OCI-LY3 (cell line): Measurements from ENCODE around the gene TBC1D5.

ENCODE experiments used
- EZH2phosphoT487 ChIP-seq: fragments of 200-600 bp; shearing (Covaris generic); IDR thresholded peaks from 2 replicates; pipeline ENCODE4 v1.6.1; 2018; ENCODE audit warnings: antibody characterized with exemption, mixed run types, low read depth
- TF ChIP-seq, protein P1 (sequence below): fragments of 200-600, 300-600 bp; sonication (generic); IDR thresholded peaks from 2 replicates; pipeline ENCODE4 v1.5.1; 2014; ENCODE audit warnings: antibody characterized with exemption, low read length, low read depth

DNA sequence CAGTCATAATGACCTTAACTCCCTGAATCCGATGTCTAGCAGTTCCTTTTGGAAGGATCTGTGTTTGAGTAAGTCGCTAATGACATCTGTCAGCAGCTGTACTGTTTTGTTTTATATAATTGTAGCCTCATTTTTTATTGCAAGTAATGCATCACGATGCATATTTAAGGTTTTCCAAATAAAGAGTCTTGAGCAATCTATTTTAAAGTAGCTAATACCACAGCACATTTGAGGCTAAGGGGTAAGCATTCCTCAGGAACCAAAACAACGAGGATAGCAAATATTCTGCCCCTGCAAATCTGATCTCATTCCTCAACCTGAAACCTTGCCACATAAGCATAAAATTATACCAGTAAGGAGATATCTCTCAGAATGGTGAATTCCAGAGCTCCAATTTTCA lies 98.7 kb downstream of the TBC1D5 start:
- TF ChIP-seq, protein P1, sequence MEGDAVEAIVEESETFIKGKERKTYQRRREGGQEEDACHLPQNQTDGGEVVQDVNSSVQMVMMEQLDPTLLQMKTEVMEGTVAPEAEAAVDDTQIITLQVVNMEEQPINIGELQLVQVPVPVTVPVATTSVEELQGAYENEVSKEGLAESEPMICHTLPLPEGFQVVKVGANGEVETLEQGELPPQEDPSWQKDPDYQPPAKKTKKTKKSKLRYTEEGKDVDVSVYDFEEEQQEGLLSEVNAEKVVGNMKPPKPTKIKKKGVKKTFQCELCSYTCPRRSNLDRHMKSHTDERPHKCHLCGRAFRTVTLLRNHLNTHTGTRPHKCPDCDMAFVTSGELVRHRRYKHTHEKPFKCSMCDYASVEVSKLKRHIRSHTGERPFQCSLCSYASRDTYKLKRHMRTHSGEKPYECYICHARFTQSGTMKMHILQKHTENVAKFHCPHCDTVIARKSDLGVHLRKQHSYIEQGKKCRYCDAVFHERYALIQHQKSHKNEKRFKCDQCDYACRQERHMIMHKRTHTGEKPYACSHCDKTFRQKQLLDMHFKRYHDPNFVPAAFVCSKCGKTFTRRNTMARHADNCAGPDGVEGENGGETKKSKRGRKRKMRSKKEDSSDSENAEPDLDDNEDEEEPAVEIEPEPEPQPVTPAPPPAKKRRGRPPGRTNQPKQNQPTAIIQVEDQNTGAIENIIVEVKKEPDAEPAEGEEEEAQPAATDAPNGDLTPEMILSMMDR, result no peak
- TF ChIP-seq EZH2phosphoT487, result no peak
